HG02973 (cell line): ENCODE results near the gene CHRNG.

Experiments used
- ATAC-seq: cut with Tn5 transposase; IDR thresholded peaks from one replicate; pipeline ENCODE4 v1.9.1; 2021; ENCODE audit warnings: moderate library complexity; ENCODE audit not compliant: unreplicated experiment

The CHRNG gene

GRCh38 chr2:232539298-232540231 lies at the start of gene CHRNG:
Gene CHRNG, plus strand, starts transcription at chr2:232539692. Its CDS starts 56 bp downstream, at chr2:232539748.
- no peak for ATAC-seq

DNA sequence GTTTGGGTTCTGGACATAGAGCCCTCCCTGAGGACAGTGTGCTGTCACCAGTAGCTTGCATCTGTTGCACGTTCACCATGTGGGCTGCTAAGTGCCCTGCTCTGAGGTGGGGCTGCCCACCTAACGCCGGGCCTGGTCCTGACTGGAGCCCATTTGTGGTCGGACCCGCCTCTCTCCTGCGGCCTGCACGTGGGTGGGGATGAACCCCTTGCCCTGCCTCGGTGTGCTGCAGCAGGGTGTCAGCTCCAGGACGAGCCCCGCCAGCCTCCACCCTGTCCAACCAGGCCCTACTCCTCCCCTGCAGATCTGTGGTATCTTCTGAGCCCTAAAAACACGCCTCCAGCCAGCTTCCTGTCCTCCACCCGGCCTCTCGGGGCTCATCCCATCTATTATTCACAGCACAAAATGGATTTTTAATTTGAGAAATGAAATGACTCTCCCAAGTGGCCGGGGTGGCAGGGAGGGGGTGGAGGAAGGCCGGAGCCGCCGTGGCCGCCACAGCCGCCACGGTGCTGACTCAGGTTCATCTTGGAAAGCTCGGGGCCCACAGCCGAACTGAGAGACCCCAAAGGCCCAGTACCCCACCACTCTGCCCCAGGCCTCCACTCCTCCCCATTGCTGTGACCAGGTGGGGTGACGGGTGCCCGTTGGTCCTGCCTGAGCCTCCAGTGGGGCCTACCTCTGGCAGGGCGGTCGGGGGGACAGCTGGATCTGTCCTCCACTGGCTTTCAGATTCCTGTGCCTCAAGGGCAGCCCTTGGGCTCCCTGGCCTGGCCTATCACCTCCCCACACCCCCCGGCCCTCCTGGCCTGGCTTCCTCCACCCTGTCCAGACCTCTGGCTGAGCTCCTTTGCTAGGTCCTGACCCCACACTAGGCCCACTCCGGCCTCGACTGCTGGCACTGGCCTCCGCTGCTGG lies 49.0 kb upstream of the CHRNG start:
- ATAC-seq: no peak

- no peak for ATAC-seq
Measured at GRCh38 chr2:232491139-232491780, 48.2 kb upstream of the CHRNG start.

GRCh38 chr2:232492236-232492848 lies 47.1 kb upstream of the CHRNG start:
- ATAC-seq: no peak

GRCh38 chr2:232492963-232493700 lies 46.4 kb upstream of the CHRNG start:
- ATAC-seq: no peak

DNA sequence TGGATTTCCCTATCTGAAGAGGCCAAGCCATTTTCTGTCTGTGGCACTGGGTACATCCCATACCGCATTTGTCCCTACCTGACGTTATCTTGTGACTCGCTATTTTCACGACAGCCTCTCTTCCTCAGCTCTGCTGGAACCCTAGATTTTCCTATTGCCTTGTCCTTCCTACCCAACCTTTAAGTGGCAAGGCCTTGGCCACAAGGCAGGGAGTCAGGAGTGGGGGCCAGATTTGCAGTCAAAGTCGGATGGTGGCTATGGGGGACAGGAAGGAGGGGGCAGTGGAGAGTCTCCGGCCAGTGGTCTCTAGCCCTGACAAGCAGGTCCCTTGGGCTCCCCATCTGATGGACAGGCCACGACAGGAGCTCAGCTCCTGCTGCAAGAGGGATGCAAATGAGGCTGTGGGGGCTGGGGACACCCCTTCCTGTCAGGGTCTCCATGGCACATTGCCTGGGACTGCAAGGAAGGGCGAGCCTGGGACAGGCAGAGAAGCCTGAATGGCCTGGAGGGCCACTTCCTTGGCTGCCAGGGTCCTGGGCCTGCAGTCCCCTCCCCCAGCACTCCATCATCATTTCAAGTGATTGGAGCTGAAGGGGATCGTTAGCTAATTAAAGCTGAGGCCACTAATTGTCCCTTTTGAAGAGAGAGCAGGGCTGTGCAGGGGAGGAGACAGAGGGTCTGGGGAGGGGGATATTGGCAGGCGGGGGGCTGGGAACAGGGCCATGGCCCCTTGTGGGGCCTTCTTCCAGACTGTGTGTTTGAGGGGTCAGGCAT lies 45.6 kb upstream of the CHRNG start:
- ATAC-seq: no peak

DNA sequence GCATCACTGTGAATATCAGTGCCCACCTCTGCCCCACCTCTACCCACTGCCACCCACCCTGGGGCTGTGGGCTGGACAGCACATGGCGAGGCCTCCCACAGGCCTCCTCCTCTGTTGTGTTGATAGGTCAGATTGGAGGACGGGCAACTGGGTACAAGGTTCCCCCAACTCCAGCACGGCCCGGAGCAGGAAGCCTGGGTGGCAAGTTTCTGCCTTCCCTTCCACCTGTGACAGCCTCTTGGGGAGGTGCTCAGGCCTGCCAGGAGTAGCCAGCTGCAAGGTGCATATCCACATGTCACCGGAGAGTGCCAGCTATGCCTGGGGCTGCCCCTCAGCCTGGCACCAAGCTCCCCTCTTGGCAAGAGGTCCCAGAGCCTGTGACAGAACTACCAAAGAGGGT lies 45.0 kb upstream of the CHRNG start:
- no peak for ATAC-seq

GRCh38 chr2:232495292-232495691 lies 44.2 kb upstream of the CHRNG start:
- ATAC-seq: no peak

DNA sequence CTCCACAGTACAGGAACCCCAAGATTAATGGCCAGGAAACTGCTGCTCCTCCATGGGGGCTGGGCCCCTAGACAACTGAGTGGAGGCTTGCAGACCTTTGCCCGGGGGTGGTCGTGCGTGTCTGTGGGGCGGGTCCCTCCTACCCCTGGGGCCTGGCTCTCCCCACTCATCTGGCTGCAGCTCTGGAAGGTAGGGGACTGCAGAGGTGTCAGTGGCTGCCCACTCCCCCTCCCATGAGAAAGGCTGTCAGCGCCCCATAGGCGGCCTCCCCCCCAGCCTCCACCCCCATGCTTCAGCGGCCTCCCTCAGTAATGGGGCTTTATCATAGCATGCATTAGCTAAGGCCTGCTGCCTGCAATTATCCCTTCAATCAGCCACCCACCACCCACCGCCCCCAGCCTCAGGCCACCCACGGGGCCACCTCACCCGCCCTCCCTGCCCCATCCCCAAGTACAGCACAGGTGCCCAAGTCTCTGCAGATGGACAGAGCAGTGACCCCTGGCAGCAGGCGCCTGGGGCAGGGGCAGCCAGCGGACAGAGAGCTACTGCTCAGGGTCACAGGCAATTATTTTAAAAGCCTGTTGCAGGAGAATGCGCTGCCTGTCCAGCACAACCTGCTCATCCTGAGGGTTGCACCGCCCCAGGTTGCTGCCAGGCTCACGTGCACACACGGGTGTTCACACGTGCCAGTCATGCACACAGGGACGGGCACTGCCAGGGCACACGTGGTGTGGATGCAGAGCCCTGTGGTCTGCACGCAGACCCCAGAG lies 42.8 kb upstream of the CHRNG start:
- no peak for ATAC-seq

- no peak for ATAC-seq
Measured at GRCh38 chr2:232497348-232497747, 42.1 kb upstream of the CHRNG start.

- no peak for ATAC-seq
Measured at GRCh38 chr2:232498452-232498851, 41.0 kb upstream of the CHRNG start.

- no peak for ATAC-seq
Measured at GRCh38 chr2:232501331-232501771, 38.1 kb upstream of the CHRNG start.

DNA sequence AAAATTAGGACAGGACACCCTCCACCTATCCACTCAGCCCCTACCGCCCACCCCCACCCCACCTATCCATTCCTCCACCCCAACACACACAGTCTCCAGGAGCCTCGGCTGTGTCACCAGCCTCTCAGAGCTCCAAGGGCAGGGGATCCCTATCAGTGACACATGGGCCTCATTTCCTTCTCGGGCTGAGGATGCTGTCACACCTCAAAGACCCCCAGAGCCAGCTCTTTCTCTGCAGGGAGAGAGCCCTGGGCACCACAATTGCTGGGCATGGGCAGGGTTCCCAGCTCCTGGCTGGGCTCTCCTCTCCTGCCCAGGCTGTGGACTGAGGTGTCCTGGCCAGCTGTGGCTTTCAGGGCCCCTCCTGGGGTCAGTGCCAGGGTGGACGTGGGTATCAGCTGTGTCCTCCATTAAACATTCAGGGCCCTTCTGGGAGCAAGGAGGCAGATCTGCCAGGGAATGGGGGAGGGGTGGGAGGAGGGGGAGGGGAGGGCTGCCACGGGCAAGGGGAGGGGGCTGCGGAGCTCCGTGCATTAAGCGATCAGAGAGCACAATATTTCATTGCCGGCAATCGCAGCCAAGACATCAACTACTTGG lies 37.6 kb upstream of the CHRNG start:
- no peak for ATAC-seq

DNA sequence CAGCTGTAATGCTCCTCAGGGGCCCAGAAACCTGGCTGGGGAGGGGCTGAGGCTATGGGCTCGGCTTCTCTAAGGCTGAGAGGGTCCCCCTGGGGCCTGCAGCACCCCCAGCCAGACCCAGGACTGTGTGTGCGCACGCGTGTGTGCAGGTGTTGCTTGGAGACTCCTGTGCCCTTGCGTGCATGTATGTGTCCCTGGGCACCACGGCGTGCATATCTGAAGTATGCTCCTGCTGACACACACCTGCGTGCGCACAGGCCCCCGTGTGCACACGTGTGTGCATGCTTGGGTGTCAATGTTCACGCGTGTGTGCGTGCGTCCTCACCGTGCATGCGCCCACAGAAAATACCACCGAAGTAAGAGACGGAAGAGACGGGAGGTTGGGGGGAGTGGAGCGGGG lies 37.0 kb upstream of the CHRNG start:
- no peak for ATAC-seq

- no peak for ATAC-seq
Measured at GRCh38 chr2:232502911-232503808, 36.3 kb upstream of the CHRNG start.

GRCh38 chr2:232503809-232504323 lies 35.6 kb upstream of the CHRNG start:
- no peak for ATAC-seq

DNA sequence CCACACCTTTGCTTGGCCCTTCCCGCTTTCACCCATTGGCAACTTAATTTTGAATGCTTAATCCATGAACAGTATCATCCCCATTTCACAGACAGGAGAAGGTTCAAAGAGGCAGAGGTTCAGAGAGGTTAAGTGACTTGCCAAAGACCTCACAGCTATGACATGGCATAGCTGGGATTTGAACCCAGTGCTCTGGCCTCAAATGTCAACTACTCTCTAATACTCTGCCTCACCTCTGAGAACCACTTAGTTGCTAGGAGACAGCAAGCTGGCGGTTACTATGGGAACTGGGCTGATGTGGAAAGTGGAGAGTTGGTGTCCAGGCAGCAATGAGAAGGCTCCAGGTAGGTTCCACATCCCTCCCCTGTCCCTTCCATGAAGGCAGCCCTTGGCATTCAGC lies 35.1 kb upstream of the CHRNG start:
- ATAC-seq: no peak
